Psoas muscle (tissue), 8 donors: ENCODE data around the gene VAV2. TPM values are rescaled to one million over a fixed set of nuclear protein-coding genes. Genes with fewer than 3 reads are reported as not detected.
"Not testable (repeated sequence)": the region's sequence is repeated elsewhere in the genome, so short reads cannot be mapped to it uniquely, and the experiment has no call there.

Source experiments
- ATAC-seq, 4 donors: fragments of 200-7000 bp; cut with Tn5 transposase; one replicate each; pipeline ENCODE4 v1.9.1; 2020; ENCODE audit warnings: moderate library complexity in 3 of 4, mild to moderate bottlenecking in 2 of 4
- DNase-seq, 2 donors: peaks; one replicate each; pipeline ENCODE4 v3.0.0-alpha.2; 2020
- H3K27ac ChIP-seq: fragments of 200-600 bp; one replicate; pipeline ENCODE4 v1.8.0; 2022
- H3K27me3 ChIP-seq, 3 donors: fragments of 200-600 bp in 1 of 3; one replicate each; pipeline versions ENCODE4 v1.6.1 to v1.8.0; 2013 to 2022; ENCODE audit warnings: low read length in 2 of 3, mild to moderate bottlenecking in 2 of 3, moderate library complexity in 1 of 3; ENCODE audit not compliant: insufficient read depth in 3 of 3
- H3K36me3 ChIP-seq, 2 donors: fragments of 200-600 bp in 1 of 2; one replicate each; pipeline versions ENCODE4 v1.6.1 to v1.8.0; 2013 to 2022; ENCODE audit warnings: low read depth in 1 of 2, mild to moderate bottlenecking in 1 of 2, moderate library complexity in 1 of 2; ENCODE audit not compliant: insufficient read depth in 1 of 2
- H3K4me1 ChIP-seq: fragments of 200-600 bp; one replicate; pipeline ENCODE4 v1.8.0; 2022
- H3K4me3 ChIP-seq: fragments of 200-600 bp; one replicate; pipeline ENCODE4 v1.8.0; 2022; ENCODE audit warnings: mild to moderate bottlenecking
- H3K9me3 ChIP-seq: fragments of 200-600 bp; one replicate; pipeline ENCODE4 v1.8.0; 2022
- WGBS, 3 donors: extraction: QIAGEN DNeasy Blood & Tissue Kit; methylation state at CpG; one replicate each; pipeline versions ENCODE4 v1.1.6 to v1.1.7; 2013; 5-methylcytosine and 5-hydroxymethylcytosine counted together
- intact Hi-C, 2 donors: fragments of 100-400 bp; cut with DNase I; formaldehyde crosslinking; loops; one replicate each; pipeline versions ENCODE4 v1.11.0 to v1.14.2; 2022
- polyA plus RNA-seq, 3 donors: library from polyadenylated mRNA; stranded (reverse); fragments of 200-250 nt; gene quantifications; one replicate each; pipeline ENCODE4 v1.2.3, GENCODE V29; 2013
- total RNA-seq, 4 donors: library from RNA; stranded (reverse); fragmentation: NEBNext Ultra II Directional in 2 of 4; extraction: Animal tissue kit (Norgen Biotek cat#: 25700) in 2 of 4; gene quantifications; one replicate each; pipeline versions ENCODE4 v1.2.1 to v1.2.4, GENCODE V29; 2021 to 2023
- TF ChIP-seq, protein P1 (sequence below): fragments of 200-600 bp; IDR thresholded peaks from one replicate; pipeline ENCODE4 v1.8.0; 2022; ENCODE audit warnings: antibody characterized with exemption
- donor health status: healthy with polysubstance abuse.
- donor health status: DM: no; HTN: no; CAD: no; lungs with moderate emphysema.
- donor health status: Bipolar disorder and iron deficiency.
- donor health status: healthy.
- donor health status: DM: yes; HTN: yes; CAD: no.
- donor health status: DM: no; HTN: no; CAD: no.
- donor health status: DM: no; HTN: no; CAD: no.
- donor health status: DM: yes; HTN: yes; CAD: no.

VAV2 gene
- total and polyA plus RNA-seq, 7 donors = 0.70 to 2.9 (median 1.4) TPM

GRCh38 chr9:133767625-133768024 is 224.5 kb downstream of the VAV2 start:
- no peak overlapping the region for H3K4me3 ChIP-seq
- no peak for ATAC-seq
- H3K36me3 ChIP-seq = no peaks in the 10 kb centered on the region
- peaks cover 0 to 4% (median 0%) of the 10 kb centered on the region in 3 donors for H3K27me3 ChIP-seq
- intact Hi-C loops = no loop called here
- 96 to 100% (median 98%) methylated on average over 1 of the region's 1 CpG for WGBS, 3 donors
- no peak overlapping the region for H3K27ac ChIP-seq
- peaks cover 11% of the 10 kb centered on the region for H3K9me3 ChIP-seq
- TF ChIP-seq, protein P1, sequence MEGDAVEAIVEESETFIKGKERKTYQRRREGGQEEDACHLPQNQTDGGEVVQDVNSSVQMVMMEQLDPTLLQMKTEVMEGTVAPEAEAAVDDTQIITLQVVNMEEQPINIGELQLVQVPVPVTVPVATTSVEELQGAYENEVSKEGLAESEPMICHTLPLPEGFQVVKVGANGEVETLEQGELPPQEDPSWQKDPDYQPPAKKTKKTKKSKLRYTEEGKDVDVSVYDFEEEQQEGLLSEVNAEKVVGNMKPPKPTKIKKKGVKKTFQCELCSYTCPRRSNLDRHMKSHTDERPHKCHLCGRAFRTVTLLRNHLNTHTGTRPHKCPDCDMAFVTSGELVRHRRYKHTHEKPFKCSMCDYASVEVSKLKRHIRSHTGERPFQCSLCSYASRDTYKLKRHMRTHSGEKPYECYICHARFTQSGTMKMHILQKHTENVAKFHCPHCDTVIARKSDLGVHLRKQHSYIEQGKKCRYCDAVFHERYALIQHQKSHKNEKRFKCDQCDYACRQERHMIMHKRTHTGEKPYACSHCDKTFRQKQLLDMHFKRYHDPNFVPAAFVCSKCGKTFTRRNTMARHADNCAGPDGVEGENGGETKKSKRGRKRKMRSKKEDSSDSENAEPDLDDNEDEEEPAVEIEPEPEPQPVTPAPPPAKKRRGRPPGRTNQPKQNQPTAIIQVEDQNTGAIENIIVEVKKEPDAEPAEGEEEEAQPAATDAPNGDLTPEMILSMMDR = no peak
- no peaks in the 10 kb centered on the region for H3K4me1 ChIP-seq
- peak in 1 of 2 donors; percentile 7 for DNase-seq

GRCh38 chr9:133767008-133767407 is 225.1 kb downstream of the VAV2 start:
- TF ChIP-seq, protein P1 = no peak
- H3K4me1 ChIP-seq = no peaks in the 10 kb centered on the region
- H3K4me3 ChIP-seq = no peak overlapping the region
- DNase-seq (no peak), ATAC-seq (no peak)
- peaks cover 0 to 4% (median 0%) of the 10 kb centered on the region in 3 donors for H3K27me3 ChIP-seq
- peaks cover 11% of the 10 kb centered on the region for H3K9me3 ChIP-seq
- H3K36me3 ChIP-seq = no peaks in the 10 kb centered on the region
- 89 to 100% (median 91%) methylated on average over 1 of the region's 1 CpG for WGBS, 3 donors
- intact Hi-C loops = no loop called here
- no peak overlapping the region for H3K27ac ChIP-seq

DNA sequence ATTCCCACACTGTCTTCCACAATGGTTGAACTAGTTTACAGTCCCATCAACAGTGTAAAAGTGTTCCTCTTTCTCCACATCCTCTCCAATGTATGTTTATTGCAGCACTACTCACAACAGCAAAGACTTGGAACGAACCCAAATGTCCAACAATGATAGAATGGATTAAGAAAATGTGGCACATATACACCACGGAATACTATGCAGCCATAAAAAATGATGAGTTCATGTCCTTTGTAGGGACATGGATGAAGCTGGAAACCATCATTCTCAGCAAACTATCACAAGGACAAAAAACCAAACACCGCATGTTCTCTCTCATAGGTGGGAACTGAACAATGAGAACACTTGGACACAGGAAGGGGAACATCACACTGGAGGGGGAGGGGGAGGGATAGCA is 225.9 kb downstream of the VAV2 start:
- DNase-seq, intact Hi-C loops, H3K4me3 ChIP-seq, H3K36me3 ChIP-seq, H3K27ac ChIP-seq, H3K27me3 ChIP-seq, H3K4me1 ChIP-seq, ATAC-seq: not testable (repeated sequence)
- peaks cover 11% of the 10 kb centered on the region for H3K9me3 ChIP-seq
- WGBS, 3 donors = 69 to 95% (median 84%) methylated on average over 3 of the region's 3 CpGs

DNA sequence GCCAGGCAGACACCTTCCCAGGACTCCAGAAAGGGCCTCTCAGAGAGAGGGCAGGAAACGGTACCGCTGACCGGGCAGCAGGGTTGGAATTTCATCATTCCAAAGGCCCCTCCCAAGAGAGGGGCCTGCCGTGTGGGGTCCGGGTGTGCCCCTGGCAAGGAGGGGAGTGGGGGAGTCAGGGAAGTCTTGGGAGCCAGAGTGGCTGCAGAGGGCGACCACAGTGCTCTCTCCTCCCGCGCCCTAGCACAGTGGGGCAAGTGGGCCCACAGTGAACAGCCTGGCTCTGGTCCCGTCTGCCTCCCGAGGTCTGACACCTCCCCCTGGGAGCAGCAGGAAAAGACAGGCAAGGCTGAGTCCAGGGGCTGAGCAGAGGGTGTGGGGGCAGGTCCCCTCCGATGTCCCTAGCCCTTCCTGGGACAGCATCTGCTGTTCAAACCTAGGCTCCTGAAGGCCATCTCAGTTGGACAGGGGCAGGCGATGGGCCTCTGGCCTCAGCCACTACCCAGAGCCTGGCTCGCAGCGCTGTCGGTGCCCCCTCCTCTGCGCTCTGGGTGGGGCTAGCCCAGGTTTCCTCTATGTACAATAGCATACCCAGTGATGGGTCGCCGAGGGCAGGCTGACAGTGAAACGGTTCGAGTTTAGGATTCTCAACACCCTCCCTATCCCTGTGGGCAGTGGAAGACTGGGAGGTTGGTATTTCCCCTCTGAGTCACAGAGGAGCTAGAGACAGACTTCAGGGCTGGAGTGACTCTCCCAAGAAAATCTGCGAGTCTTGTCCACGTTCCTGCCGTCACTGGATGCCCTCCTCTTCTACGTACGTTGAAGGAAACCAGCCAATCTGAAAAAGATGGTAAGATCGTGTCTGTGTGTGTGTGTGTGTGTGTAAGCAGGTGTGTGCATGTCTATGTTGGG is 228.6 kb downstream of the VAV2 start:
- H3K36me3 ChIP-seq = no peaks in the 10 kb centered on the region
- ATAC-seq (no peak), DNase-seq (peak in 1 of 2 donors; percentile 4)
- H3K9me3 ChIP-seq = peaks cover 11% of the 10 kb centered on the region
- 82 to 87% (median 83%) methylated on average over 24 to 26 of the region's 26 CpGs for WGBS, 3 donors
- TF ChIP-seq, protein P1 = no peak
- H3K27ac ChIP-seq = no peak overlapping the region
- no peak overlapping the region for H3K4me3 ChIP-seq
- intact Hi-C loops = no loop called here
- H3K4me1 ChIP-seq = no peaks in the 10 kb centered on the region
- peaks cover 0 to 17% (median 6%) of the 10 kb centered on the region in 3 donors for H3K27me3 ChIP-seq

GRCh38 chr9:133762488-133763271 is 229.4 kb downstream of the VAV2 start:
- Histone ChIP-seq H3K36me3 (no peaks in the 10 kb centered on the region), H3K9me3 (peaks cover 11% of the 10 kb centered on the region), H3K27me3 (peaks cover 0 to 21% (median 7%) of the 10 kb centered on the region in 3 donors), H3K4me1 (no peaks in the 10 kb centered on the region), H3K4me3 (no peak overlapping the region), H3K27ac (no peak overlapping the region)
- intact Hi-C loops = no loop called here
- TF ChIP-seq, protein P1 = no peak
- 90 to 92% (median 91%) methylated on average over 18 to 19 of the region's 19 CpGs for WGBS, 3 donors
- no peak for ATAC-seq
- DNase-seq = peak in 1 of 2 donors; percentile 7
